Prostate gland (tissue), 2 donors: ENCODE measurements around the gene CACNA1B.

Source experiments
- CTCF ChIP-seq, 4 experiments: fragments of 200-600 bp in 2 of 4; fragments of 450-650 bp in 2 of 4; sonication (generic) in 2 of 4; IDR thresholded peaks; 1 replicate in 3 of 4; 2 replicates in 1 of 4; pipeline ENCODE4 v1.5.1; 2016 to 2019; ENCODE audit warnings: antibody characterized with exemption in 4 of 4, mild to moderate bottlenecking in 2 of 4, moderate library complexity in 2 of 4
- POLR2A ChIP-seq: fragments of 450-650 bp; IDR thresholded peaks from one replicate; pipeline ENCODE4 v1.6.1; 2016; ENCODE audit warnings: antibody characterized with exemption, mild to moderate bottlenecking

GRCh38 chr9:137949260-137949659 is 71.7 kb downstream of the CACNA1B start:
- no peak for TF ChIP-seq CTCF (IDR thresholded peaks at IDR 0.05)
- no peak for TF ChIP-seq POLR2A
